NCI-H2029 treated with DMSO at 0.1 percent for 48 hours (cell line): ENCODE data around the gene B3GAT1.

Experiments
- DNase-seq: peaks from one replicate; lab custom pipeline; 2025; lab: John Stamatoyannopoulos, UW

B3GAT1 gene

DNA sequence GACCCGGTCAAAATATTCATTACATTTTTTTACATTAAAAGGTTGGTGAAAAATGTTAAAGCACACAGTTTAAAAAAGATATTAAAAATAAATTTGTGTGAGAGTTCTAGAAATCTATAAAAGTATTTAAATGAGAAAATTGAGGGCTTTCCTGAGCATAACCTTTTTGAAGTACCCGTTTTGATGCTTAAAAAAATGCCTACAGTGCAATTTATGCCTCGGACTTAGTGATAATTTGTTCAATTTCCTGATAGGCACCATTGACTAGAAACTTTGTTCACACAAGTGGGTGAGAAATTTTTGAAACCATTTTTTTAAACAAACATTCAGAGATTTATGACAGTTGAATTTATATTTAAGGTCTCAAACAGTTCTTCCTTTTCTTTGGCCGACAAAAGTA lies 29.7 kb upstream of the B3GAT1 start:
- no peak for DNase-seq

GRCh38 chr11:134441281-134441680 lies 29.2 kb upstream of the B3GAT1 start:
- DNase-seq: no peak

GRCh38 chr11:134440851-134441250 lies 28.8 kb upstream of the B3GAT1 start:
- DNase-seq: no peak

DNA sequence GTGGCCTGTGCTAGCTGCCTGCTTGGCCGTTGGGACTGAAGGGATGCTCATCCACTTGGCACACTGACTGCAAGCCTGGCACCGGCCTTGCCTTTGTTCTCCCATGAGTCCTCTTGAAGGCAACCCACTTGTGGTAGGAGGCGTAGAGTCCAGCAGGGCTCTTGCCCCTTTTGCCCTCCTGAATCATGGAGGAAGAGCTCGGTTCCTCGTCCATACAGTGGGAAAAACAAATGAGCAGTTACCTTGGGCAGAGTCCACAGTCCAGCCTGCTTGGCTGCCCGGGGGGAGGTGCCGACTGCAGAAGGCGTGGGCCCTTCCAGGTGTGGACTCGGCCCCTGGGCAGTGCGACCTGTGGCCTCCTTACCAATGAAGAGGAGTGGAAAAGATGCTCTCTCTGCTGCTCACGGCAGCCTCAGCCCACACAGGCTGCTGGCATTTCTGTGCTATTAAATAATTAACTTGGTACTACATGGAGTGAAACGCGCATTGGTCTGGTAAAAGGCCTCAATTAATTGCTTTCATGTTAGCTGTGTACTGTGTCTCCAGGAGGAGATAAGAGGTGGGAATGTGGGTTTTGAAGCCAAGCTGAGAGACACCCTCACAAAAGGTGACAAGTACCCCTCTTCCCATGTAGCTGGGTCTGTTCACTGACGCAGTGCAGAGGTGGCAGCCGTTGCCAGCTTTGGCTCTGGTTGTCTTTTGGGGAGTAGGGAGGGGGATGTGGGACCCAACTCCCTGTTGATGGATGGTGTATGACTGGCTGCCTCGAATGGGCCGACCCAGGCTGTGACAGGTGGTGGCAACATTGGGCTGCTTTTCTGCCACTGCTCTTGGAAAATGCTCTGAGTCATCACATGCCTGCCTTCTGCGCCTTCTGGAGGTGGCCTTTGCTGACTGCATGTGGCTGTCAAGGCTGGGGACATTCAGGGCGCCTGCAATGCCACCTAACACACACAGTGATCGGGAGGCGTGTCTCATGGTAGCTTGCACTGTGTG lies 26.8 kb upstream of the B3GAT1 start:
- no peak for DNase-seq

DNA sequence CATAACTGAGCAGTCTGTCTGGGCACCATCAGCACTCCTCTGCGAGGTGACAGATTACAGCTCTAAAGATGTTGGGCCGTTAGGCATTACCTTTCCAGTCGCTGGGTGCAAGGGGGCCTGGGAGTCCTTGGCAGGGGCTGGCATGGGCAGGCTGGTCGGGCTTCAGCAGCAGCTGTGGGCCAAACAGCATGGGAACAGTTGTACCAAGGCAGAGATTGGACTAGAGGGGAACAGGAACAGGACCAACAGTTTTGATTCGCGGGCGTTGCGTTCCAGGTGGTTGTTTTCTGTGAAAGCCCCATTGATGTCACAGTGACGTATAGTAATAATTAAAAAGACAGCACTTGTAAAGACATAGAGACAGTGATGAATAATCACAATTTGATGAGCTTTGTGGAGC lies 25.8 kb upstream of the B3GAT1 start:
- no peak for DNase-seq

DNA sequence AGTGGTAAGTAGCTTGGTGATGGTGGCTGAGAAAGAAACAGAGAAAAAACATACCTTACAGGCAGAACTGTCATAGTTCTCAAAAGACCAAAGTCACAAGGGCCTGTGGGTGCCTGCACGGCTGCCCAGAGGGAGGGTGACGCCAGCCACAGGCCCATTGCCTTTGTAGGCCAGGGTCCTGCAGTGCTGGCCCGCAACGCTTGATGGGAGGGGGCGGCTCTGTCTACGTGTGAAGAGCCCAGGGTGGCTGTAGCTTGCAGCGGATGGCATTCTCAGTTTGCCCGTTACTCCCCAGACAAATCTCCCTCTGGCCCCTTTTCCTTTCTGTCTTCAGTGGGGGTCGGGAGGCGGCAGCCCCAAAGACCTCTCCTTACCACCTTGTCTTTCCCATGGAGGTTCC lies 24.7 kb upstream of the B3GAT1 start:
- no peak for DNase-seq

DNA sequence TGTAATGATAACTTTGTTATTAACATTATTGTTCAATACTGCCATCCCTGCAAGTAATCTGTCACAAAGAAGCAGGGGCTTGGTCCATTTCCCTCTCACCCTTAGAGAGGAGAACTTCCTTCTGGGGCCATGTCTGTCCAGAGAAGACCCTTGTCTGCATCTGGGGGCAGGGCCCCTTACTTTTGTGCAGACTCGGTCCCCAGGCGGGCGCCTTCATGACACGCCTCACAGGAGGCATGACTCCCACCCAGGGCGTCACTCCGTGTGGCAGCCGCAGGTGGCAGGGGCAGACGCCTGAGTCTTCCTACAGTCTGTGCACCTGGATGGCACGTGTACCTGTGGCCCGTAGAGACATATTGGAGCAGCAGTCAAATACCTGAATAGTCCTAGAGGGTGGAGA lies 21.8 kb upstream of the B3GAT1 start:
- DNase-seq: no peak

DNA sequence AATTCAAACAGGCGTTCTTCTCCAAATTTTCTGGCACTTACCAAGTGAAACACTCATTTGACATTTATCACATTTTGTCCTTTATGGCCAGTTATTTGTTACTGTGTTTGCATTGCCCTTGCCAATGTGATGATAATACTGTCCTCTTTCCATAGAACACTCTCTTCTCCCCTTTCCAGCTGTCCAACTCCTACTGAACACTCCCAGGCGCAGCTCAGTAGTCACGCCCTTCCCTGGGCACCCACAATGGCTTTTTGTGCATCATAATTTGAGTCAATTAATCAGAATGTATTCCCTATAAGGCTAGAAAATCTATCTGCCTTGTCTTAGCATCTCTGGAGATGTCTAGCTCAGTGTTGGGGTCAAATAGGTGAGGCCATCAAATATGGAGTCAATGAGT lies 21.2 kb upstream of the B3GAT1 start:
- no peak for DNase-seq

- no peak for DNase-seq
These were observed 20.7 kb upstream of the B3GAT1 start for GRCh38 chr11:134432776-134433175.

DNA sequence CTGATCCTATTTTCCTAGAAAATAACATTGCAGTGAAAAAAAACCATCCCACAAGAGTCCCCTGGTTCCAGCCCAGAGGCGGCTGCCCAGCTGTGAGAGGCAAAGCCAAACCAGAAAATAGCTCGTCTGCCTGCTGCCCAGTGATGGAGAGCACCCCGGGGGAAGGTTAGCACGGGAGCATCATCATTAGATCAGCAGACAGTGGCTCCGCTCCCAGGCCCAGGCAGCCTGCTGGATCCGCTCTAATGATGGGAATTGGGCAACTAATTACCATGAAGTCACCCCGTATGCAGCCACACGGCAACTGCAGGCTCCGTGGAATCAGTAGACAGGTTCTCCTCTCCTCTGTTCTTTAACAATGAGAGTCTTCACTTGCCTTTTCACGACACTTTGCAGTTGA lies 17.1 kb upstream of the B3GAT1 start:
- no peak for DNase-seq

DNA sequence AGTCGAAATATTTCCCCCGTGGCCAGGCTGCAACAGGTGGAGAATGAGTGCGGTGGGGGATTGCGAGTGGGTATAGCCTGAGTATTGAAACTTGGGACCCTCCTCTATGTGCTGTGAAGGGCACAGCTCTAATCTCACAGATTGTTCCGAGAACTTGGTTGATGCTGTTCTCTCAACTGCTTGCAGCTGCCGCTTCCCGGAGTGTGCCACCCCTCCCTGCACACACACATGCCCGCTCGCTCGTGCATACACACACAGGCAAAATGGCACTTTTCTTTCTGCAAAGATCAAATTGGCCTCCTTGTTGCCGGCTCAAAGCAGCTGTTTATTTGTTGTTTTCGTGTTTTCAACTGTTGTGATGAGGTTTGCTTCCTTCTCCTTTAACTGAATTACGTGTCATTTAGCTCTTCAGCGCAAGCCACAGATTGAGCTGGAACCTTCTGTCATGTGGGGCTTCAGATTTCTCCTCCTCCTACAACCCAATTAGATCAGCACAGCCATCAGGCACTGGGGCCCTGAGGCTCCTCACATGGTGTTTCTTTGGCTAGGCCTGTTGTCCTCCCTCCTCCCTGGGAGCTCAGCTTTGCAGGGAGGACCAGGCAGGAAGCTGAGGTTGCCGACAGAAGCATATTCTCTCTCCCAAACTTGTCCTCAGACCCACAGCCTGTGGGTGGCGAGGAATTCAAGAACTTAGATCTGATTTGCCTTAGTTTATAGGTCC lies 13.9 kb upstream of the B3GAT1 start:
- DNase-seq: no peak

- no peak for DNase-seq
These were observed 13.4 kb upstream of the B3GAT1 start for GRCh38 chr11:134425413-134425812.

DNA sequence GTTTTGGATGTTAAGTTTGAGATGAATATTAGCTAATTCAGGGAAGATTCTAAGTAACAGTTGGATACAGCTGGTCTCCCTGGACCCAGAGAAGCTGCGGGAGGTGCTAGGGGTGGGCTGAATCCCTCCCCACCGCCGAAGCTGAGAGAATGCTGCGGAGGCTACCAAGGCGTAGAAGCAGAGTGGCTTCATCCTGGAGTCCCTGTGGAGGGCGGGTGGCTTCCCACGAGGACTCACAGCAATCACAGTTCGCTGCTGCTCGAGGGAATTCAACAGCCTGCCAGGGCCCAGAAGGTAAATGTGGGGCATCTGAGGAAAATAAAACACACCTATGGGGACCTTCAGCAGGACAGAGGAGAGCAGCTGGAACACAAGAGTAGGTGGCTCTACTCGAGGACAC lies 11.1 kb upstream of the B3GAT1 start:
- no peak for DNase-seq

DNA sequence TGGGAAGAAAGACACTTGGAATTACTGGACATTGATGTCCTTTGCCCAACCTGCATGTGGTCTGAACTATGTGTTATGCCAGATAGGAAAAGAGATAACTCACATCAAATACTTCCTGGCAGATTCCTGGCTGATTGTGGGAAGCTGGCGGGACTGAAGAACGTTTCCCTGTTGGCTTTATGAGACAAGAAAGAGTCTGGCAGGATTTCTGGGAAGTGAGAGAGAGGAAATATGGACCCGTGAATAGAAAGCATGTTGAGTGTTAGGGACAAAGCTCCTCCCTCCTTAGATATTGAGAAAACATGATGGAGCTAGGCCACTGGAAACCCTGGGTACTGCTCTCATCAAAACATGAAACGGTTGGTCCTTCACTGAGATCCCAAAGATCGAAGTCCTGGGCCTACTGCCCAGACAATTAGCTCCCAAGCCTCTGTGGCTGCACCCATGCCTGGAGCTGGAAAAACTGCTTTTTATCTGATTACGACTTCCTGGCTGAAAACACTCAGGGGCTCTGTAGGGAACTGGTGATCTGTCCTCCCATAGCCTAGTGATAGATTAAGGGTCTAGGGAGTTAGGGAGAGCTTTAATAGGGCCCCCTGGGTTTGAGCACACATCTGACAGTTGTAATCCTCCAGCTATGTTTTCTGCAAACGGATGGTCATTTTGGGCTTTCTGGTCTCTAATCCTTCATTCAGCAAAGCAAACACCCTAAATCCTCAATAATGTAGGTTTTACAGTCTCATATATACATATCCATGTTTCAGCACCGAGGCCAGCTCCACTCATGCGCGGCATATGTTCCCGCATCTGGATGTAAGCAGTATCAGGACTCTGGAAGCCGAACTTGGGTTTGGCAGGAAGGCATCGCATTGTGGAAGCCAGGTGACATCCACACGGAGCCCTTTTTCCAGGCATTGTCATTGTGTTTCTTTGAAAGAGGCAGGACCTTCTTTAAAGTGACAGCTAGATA lies 6.1 kb upstream of the B3GAT1 start:
- DNase-seq: no peak

GRCh38 chr11:134416726-134417125 lies 4.7 kb upstream of the B3GAT1 start:
- no peak for DNase-seq

- no peak for DNase-seq
These were observed 3.0 kb upstream of the B3GAT1 start for GRCh38 chr11:134414766-134415765.

DNA sequence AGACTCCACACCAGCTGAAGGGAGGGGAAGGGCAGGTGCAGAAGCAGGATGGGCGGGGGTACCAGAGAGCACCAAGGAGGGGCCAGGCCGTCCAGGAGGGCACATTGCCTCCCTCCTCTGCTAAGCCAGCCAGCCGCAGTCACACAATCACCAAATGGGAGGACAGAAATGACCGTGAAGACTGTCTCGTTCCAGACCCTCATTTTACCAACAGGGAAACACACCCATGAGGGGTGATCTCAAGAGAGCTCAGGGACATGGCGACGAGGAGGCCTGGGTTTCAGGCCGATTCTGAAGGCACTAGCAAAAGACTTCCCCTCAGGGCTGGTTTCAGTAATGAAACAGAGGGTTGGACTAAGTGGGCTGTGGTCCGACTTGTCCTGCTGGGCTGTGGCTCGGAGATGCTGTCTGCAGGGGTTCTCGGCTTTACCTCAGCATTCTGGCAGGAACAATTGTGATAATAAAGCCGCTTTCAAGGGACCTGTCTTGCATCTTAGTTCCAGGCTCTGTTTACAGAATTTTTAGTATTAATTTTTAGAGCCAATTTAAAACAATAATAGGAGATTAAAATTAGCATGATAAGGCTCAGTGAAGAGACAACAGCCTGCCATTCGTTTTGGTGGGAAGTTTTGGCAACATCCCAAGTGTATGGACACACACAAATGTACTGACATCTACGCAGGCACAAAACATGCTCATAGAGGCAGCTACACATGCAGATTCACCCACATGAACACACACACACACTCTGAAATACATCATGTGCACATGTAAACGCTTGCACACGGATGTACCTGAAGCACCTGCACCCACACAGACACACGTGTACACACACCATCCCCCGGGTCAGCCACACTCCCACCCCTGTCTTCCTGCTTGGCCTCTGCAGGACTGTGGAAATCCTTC lies 2.0 kb upstream of the B3GAT1 start:
- DNase-seq: no peak

DNA sequence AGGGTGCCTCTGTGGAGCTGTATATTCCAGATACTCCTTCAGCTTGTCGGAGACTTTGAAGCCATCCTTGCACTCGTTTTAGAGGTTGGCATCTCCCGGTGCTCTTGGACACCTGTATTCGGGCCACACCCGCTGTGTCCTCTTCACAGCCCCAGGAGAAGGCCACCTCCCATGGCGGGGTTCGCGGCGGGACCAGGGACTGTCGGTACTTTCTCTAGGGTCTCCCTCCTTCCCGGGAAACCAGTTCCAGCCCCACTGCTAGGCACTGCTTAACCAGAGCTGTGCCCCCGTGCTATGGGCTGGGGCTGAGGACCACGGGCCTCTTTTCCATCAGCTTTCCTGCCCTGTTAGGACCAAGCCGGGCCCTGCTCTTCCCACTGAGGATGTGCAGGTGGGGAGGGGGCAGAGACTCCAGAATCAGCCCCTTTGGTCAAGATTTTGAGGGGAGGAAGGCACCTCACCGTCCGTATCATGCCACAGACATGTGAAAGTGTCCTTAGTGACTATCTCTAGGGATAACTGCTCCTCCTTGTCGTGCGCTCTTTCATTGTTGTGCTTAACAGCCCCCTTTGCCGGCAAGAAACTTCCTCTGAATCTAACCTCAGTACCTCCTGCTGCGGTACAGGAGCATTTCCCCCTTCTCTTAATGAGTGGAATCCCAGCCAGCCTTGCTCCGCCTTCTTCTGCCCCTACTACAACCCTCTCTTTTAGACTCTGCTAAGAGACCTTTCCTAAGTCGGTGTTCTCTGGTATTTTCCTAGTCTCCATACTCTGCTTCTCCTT lies 1.2 kb upstream of the B3GAT1 start:
- no peak for DNase-seq

DNA sequence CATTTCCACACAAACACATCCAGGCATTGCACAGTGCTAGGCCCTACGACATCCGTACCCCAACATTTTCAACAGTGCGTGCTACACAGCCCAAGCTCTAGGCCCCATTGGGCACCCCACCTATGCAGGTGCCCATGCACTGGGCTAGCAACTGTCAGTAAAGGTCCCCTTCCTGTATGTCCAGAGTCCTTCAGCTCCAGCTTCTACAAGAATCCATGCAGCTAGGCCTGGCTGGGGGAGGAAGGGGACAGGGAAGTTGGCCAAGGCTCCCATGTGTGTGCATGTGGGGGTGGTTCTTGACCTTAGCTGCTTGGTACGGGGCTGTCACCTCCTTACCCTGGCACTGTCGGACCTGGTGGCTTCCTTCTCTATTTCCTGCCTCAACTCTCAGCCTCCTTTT lies 1.3 kb downstream of the B3GAT1 start:
- no peak for DNase-seq
